HepG2 (cell line): ENCODE measurements around the gene ZMYND10. TPM values are rescaled to one million over a fixed set of nuclear protein-coding genes. Genes with fewer than 3 reads are reported as not detected.
A peak's percentile ranks its signal among the peaks of the same experiment; 100 is the strongest.

Source experiments
- ATF3 ChIP-seq: sonication (generic); formaldehyde crosslinking; IDR thresholded peaks from 2 replicates; pipeline ENCODE4 v1.4.0; 2020; ENCODE audit warnings: missing genetic modification reagents
- CBX1 ChIP-seq: IDR thresholded peaks from one replicate; pipeline ENCODE4 v1.6.1; 2016; ENCODE audit warnings: antibody characterized with exemption, low read depth
- HIC2 ChIP-seq: sonication (generic); formaldehyde crosslinking; IDR thresholded peaks from 2 replicates; pipeline ENCODE4 v1.9.0; 2022; ENCODE audit warnings: low read depth, missing genetic modification reagents
- MLXIP ChIP-seq: sonication (generic); formaldehyde crosslinking; IDR thresholded peaks from 2 replicates; pipeline ENCODE4 v1.9.0; 2021; ENCODE audit warnings: missing genetic modification reagents, borderline replicate concordance
- POLR2A ChIP-seq, 2 experiments: IDR thresholded peaks; 2 replicates each; pipeline ENCODE4 v1.6.1; 2011; ENCODE audit warnings: low read depth in 2 of 2, low read length in 2 of 2, mild to moderate bottlenecking in 1 of 2, moderate library complexity in 1 of 2; ENCODE audit not compliant: insufficient read depth in 1 of 2
- RXRA ChIP-seq: sonication (generic); formaldehyde crosslinking; IDR thresholded peaks from 2 replicates; pipeline ENCODE4 v1.5.1; 2020; ENCODE audit warnings: missing genetic modification reagents
- SNAPC5 ChIP-seq: sonication (generic); formaldehyde crosslinking; IDR thresholded peaks from 2 replicates; pipeline ENCODE4 v1.8.1; 2023; ENCODE audit warnings: mild to moderate bottlenecking, missing genetic modification reagents, borderline replicate concordance
- TBX2 ChIP-seq: sonication (generic); formaldehyde crosslinking; IDR thresholded peaks from 2 replicates; pipeline ENCODE4 v1.5.0; 2020; ENCODE audit warnings: missing genetic modification reagents, mild to moderate bottlenecking, borderline replicate concordance
- ZBTB20 ChIP-seq: sonication (generic); formaldehyde crosslinking; IDR thresholded peaks from 2 replicates; pipeline ENCODE4 v1.8.1; 2023; ENCODE audit warnings: missing genetic modification reagents, low read depth, mild to moderate bottlenecking, borderline replicate concordance
- ZBTB43 ChIP-seq: sonication (generic); formaldehyde crosslinking; conservative IDR thresholded peaks from 2 replicates; pipeline ENCODE4 v1.4.0; 2020; ENCODE audit warnings: missing genetic modification reagents
- ZEB1 ChIP-seq: IDR thresholded peaks from 2 replicates; pipeline ENCODE4 v1.6.1; 2012; ENCODE audit warnings: mild to moderate bottlenecking, low read depth, inconsistent platforms; ENCODE audit not compliant: insufficient replicate concordance
- ZKSCAN5 ChIP-seq: sonication (generic); formaldehyde crosslinking; IDR thresholded peaks from 2 replicates; pipeline ENCODE4 v1.5.1; 2020; ENCODE audit warnings: mild to moderate bottlenecking, missing genetic modification reagents
- ZNF276 ChIP-seq: sonication (generic); formaldehyde crosslinking; IDR thresholded peaks from 2 replicates; pipeline ENCODE4 v1.4.0; 2020; ENCODE audit warnings: mild to moderate bottlenecking, low read depth, missing genetic modification reagents
- ZNF441 ChIP-seq: sonication (generic); formaldehyde crosslinking; IDR thresholded peaks from 2 replicates; pipeline ENCODE4 v1.7.0; 2021; ENCODE audit warnings: missing genetic modification reagents, borderline replicate concordance
- ZNF704 ChIP-seq: sonication (generic); formaldehyde crosslinking; IDR thresholded peaks from 2 replicates; pipeline ENCODE4 v1.8.1; 2023; ENCODE audit warnings: mild to moderate bottlenecking, inconsistent platforms, moderate library complexity, missing genetic modification reagents, borderline replicate concordance
- ZNF788 ChIP-seq: sonication (generic); formaldehyde crosslinking; IDR thresholded peaks from 2 replicates; pipeline ENCODE4 v1.5.0; 2020; ENCODE audit warnings: mild to moderate bottlenecking, missing genetic modification reagents, borderline replicate concordance
- polyA plus RNA-seq, 8 experiments: library from polyadenylated mRNA; depleted of rRNA in 3 of 8; stranded (reverse) in 7 of 8; unstranded in 1 of 8; fragments of >200 nt; fragmentation: Illumina TruSeq in 4 of 8; extraction: Trizol in 4 of 8; gene quantifications; 2 replicates each; pipeline versions ENCODE4 v1.2.1 to v1.2.3, GENCODE V29; 2011 to 2016; ENCODE audit warnings: low read depth in 4 of 8, missing spikeins in 1 of 8, mixed read lengths in 1 of 8; ENCODE audit not compliant: insufficient read depth in 1 of 8
- total RNA-seq, 5 experiments: library from RNA; depleted of rRNA; stranded (reverse); fragments of >200 nt; fragmentation: Illumina TruSeq; extraction: Trizol; gene quantifications; 2 replicates each; pipeline ENCODE4 v1.2.3, GENCODE V29; 2016; ENCODE audit warnings: low read depth in 1 of 5

The ZMYND10 gene
- total and polyA plus RNA-seq, 2 of the 13 experiments (the other 11 are each of a cell fraction or from before 2014, with no cell fraction given): 0.60 to 0.74 TPM

GRCh38 chr3:50350527-50351322, 5.2 kb upstream of the ZMYND10 start, which contains the start of the genes CYB561D2 and NPRL2 (continued):
- TF ChIP-seq ZNF441 (CRISPR knock-in tag) (peak; percentile 90), ZEB1 (no peak), RXRA (CRISPR knock-in tag) (peak; percentile 81), POLR2A (IDR thresholded peaks at IDR 0.05; ENCODE audit: insufficient read depth in 1 of 2, low read depth in 2 of 2, low read length in 2 of 2) (peak in 1 of 2 experiments; percentile 72; a peak in 2 of 4 replicates), ZBTB20 (peak; percentile 93; the same call in 1 of the 2 replicates), MLXIP (CRISPR knock-in tag) (peak; percentile 75; the same call in 1 of the 2 replicates), SNAPC5 (peak; percentile 62; the same call in 1 of the 2 replicates), ZBTB43 (CRISPR knock-in tag) (peak; percentile 91), HIC2 (CRISPR knock-in tag) (peak; percentile 88), ZKSCAN5 (CRISPR knock-in tag) (peak; percentile 55; the same call in 1 of the 2 replicates), CBX1 (peak; percentile 82), TBX2 (CRISPR knock-in tag) (peak; percentile 93), ZNF788 (peak; percentile 93), ZNF704 (CRISPR knock-in tag) (peak; percentile 86; the same call in 1 of the 2 replicates), ZNF276 (CRISPR knock-in tag) (peak; percentile 92; the same call in 1 of the 2 replicates), ATF3 (CRISPR knock-in tag) (peak; percentile 60; the same call in 1 of the 2 replicates)
